GM18868 (cell line): ENCODE results near the gene ZXDA.
A peak's percentile ranks its signal among the peaks of the same experiment; 100 is the strongest.
"Not testable (repeated sequence)": the region's sequence is repeated elsewhere in the genome, so short reads cannot be mapped to it uniquely, and the experiment has no call there.

Experiments
- ATAC-seq: cut with Tn5 transposase; IDR thresholded peaks from one replicate; pipeline ENCODE4 v1.9.1; 2021; ENCODE audit warnings: mild to moderate bottlenecking, moderate library complexity; ENCODE audit not compliant: unreplicated experiment

ZXDA gene, protein sequence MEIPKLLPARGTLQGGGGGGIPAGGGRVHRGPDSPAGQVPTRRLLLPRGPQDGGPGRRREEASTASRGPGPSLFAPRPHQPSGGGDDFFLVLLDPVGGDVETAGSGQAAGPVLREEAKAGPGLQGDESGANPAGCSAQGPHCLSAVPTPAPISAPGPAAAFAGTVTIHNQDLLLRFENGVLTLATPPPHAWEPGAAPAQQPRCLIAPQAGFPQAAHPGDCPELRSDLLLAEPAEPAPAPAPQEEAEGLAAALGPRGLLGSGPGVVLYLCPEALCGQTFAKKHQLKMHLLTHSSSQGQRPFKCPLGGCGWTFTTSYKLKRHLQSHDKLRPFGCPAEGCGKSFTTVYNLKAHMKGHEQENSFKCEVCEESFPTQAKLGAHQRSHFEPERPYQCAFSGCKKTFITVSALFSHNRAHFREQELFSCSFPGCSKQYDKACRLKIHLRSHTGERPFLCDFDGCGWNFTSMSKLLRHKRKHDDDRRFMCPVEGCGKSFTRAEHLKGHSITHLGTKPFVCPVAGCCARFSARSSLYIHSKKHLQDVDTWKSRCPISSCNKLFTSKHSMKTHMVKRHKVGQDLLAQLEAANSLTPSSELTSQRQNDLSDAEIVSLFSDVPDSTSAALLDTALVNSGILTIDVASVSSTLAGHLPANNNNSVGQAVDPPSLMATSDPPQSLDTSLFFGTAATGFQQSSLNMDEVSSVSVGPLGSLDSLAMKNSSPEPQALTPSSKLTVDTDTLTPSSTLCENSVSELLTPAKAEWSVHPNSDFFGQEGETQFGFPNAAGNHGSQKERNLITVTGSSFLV

DNA sequence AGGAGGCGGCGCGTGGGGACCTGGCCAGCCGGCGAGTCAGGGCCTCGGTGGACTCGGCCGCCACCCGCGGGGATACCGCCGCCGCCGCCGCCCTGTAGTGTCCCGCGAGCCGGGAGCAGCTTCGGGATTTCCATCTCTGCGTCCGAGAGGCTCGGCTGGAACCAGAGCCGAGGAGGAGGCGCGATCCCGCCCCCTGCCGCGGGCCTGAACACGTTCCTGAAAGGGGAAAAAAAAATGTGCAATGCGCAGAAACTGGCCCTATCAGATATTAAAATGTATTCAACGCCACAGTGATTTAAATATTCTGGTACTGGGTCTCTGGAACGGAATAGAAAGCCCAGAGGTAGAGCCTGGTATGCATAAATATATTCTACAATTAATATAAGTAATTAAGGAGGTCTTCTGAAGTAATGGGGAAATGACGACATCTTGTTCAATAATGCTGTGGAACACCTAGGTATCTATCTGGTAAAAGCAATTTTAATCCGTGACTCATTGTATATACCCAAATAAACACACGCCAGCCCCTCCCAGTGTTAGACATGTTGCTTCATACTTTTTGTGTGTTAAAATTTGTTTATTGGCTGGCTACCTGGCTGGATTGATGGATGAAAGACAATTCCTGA lies at the start of gene ZXDA:
Gene ZXDA (minus strand): TSS at position 172 of the 626 bp plus-strand sequence. CDS start 38 bp downstream, at position 134.
- peak; percentile 72 for ATAC-seq

DNA sequence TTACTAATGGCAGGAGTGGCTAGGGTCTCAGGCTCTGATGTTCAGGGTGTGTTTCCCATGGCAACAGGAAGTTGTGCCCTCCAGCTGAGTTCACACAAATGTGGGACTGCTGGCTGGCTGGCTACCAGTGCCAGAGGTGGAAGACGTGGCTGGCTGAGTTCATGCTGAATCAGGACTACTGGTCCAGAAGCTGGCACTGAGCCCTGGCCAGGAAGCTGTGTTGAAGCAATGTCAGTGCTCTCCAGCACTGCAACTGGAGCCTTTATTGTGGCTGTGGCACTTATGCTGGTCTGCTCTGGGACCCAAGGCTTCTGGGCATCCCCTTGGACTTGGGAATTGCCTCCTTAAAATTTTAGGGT lies 42.0 kb upstream of the ZXDA start:
- no peak for ATAC-seq

DNA sequence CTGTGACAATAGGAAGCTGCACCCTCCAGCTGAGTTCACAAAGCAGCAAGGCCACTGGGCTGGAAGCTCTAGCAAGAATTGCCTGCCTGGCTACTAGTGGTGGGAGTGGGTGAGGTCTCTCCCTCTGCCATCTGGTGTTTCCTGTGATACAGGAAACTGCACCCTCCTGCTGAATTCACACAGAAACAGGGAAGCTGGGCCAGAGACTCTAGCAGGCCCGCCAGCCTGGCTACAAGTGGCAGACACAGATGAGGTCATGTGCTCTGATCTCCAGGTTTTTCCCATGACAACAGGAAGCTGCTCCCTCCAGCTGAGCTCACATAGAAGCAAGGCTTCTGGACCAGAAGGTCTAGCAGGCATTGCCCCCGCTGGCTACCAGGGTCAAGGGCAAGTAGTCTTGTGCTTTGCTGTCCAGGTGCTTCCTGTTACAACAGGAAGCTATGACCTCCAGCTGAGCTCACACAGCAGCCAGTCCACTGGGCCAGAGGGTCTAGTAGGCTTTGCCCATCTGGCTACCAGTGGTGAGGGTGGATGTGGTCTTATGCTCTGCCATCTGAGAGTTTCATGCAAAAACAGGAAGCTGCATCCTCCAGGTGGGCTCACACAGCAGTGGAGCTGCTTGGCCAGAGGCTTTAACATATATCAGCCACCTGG lies 41.5 kb upstream of the ZXDA start:
- no peak for ATAC-seq

DNA sequence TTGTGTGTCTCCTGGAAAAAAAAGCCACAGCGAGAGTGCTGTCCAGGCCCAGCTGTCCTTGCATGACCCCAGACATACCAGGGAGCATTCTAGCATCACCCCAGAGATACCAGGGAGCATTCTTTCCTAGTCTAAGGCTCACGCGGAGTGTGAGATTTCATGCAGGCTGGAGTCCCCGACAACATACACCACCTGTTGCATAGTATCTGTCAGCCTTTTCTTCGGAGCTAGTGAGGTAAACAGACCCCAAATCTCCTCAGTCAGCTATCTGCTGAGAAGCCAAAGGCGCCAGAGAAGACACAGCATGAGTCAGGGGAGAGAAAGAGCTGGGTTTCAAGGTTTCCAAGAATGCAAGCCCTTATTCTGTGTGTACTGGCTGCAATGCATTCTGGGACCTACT lies 23.1 kb upstream of the ZXDA start:
- ATAC-seq = no peak

DNA sequence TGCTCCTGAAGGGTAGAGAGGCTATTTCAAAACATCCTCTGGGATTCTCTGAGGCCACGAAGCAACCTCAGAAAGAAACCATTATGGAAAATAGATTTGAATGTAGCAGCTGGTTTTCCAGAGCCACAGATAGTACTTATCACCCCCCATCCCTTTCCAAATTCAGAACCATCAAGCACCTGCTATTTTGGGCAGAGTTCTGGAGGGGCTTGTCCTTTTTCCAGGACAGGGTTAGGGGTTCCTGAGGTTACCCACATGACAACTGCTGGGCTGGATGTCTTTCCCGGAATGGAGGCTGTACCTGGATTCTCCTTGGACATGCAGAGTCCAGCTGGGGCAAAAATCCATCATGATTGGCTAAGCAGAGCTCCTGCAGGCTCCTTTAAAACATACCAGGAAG lies 22.0 kb upstream of the ZXDA start:
- ATAC-seq = no peak

DNA sequence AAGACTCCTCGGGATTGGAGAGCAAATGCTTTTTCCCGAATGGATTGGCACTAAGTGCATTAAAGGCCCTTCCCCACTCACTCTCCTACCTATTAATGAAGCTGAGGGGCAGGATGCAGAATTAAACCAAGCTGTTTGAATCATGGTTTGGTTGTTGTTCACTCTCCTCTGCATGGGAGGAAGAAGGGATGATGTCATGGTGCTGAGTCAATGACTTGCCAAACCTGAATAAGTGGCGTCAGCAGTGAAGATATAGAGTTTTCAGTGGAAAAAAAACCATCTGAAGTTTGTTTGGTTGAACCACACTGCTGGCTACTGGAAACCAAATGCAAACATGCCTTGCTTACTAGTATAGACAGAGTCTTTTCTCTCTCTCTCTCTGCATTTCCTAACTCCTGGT lies 19.8 kb upstream of the ZXDA start:
- no peak for ATAC-seq

DNA sequence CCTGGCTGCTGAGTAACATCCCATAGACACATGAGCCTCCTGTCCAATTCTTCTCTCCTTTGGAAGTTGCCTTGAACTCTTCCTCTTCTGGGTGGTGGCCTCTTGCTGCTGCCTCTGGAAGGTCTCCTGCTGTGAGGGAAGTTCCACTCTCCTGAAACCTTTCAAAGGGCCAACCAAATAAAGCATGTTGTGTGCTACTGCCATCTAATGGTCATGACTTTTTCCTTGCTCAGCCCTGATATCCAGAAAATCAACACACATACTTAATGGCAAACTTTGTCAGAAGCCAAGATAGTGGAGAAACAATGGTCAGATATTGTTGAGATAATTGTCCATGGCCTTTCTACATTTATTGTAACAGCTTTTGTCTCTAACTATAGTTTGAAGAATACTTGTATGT lies 19.1 kb upstream of the ZXDA start:
- ATAC-seq = no peak

DNA sequence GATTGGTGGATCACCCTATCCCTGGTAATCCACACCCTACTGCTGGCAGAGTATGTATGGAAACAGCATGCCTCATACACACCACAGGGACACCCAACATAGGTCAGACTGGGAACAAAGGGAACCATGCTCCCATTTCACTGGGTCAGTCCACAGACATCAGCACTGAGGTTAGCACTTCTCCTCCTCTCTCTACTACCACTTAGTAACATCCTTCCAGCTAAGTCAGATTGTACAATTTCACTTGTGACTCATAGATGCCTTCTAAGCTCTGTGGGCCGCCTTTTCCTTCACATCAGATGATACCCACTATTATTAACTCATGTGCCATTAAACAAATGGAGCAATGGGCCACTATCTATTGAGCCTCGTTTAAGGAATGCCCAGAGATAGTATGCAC lies 15.5 kb upstream of the ZXDA start:
- no peak for ATAC-seq

DNA sequence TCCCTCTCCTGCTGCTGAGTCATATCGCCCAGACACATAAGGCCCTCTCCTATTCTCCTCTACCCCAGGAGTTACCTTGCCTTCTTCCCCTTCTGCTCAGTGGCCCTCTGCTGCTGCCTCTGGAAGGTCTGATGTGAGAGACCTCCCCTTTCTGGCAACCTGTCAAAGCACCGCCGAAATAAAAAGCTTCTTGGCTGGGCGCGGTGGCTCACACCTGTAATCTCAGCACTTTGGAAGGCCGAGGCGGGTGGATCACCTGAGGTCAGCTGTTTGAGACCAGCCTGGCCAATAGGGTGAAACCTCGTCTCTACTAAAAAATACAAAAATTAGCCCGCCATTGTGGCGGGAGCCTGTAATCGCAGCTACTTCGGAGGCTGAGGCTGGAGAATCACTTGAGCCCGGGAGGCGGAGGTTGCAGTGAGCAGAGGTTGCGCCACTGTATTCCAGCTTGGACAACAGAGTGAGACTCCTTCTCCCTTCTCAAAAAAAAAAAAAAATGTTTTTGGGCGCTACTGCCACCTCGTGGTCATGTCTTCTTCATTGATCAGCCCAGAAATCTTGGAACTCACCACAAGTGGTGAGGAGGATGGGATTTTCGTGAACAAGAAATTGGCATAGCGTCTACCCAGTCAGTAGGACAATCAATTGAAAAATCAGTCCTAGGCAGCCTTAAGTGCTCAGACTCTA lies 8.6 kb upstream of the ZXDA start:
- ATAC-seq = peak; percentile 56

DNA sequence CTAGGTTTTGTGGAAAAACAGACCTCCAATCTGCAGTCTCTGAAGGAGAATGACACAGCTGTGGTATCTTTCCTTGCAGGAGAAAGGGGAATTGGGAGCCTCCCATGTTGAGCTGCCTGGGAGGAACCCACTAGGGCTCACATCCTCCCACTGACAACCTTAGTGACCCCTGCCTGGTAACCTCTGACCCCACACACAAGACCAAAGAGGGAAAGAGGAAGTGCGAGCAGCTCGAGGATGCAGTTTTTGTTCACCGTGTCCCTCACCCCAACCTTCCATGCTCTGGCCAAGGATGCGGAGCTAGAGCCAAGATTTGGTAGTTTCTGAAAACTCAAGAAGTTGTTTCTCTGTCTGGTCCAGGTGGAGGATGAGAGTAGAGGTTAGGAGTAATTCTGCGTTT lies 5.4 kb upstream of the ZXDA start:
- ATAC-seq = no peak

DNA sequence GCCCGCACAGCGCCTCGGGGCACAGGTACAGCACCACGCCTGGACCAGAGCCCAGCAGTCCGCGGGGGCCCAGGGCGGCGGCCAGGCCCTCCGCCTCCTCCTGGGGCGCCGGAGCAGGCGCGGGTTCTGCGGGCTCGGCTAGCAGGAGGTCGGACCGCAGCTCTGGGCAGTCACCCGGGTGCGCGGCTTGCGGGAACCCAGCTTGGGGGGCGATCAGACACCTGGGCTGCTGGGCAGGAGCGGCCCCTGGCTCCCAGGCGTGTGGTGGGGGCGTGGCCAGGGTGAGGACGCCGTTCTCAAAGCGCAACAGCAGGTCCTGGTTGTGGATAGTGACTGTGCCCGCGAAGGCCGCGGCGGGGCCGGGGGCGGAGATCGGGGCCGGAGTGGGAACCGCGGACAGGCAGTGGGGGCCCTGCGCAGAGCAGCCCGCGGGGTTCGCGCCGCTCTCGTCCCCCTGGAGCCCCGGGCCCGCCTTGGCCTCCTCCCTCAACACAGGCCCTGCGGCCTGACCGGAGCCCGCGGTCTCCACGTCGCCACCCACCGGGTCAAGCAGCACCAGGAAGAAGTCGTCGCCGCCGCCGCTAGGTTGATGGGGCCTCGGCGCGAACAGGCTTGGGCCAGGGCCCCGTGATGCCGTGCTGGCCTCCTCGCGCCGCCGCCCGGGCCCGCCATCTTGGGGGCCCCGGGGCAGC lies 517 bp downstream of the ZXDA start:
- ATAC-seq = peak; percentile 79

DNA sequence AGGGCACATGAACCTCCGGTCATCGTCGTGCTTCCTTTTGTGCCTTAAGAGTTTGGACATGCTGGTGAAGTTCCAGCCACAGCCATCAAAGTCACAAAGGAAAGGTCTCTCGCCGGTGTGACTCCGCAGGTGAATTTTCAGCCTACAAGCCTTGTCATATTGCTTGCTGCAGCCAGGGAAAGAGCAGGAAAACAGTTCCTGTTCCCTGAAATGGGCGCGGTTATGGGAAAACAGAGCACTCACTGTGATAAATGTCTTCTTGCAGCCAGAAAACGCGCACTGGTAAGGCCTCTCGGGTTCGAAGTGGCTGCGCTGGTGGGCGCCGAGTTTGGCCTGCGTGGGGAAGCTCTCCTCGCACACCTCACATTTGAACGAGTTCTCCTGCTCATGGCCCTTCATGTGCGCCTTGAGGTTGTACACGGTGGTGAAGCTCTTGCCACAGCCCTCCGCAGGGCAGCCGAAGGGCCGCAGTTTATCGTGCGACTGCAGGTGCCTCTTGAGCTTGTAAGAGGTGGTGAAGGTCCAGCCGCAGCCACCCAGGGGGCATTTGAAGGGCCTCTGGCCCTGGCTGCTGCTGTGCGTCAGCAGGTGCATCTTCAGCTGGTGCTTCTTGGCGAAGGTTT lies 1.2 kb downstream of the ZXDA start:
- ATAC-seq = not testable (repeated sequence)

DNA sequence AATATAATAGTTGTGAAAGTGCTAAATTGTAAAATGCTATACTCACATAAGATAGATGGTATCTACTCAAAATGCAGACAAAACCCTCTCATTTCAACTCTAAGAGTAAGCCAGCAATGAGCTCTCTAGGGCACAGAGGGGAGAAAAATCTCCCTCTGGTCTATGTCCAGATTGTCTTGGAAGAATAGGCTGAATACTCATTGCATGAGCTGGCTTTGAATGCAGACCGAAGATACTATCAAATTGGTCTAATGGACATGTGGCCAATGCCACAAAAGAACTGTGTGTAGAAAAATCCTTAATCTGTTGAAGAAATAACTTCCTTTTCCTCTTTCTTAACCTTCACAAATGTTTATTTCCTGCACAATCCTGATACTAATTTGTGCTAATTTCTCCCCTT lies 3.5 kb downstream of the ZXDA start:
- no peak for ATAC-seq

DNA sequence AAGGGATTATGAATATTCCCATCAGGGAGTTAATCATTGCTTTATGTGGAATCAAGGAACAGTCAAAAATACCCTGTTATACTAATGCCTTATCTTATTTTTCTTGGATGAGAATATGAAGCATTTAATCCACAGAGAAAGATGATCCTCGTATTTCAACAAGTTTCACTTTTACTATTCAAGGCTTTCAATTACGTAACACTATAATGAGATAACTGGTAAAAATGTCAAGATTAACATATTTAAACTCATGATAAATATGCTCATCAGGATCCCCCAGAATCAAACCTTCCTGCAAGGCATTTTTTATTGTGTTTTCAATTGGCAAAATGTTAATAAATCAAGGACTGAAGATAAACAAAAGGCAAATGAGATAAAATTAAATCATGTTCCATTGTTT lies 5.1 kb downstream of the ZXDA start:
- ATAC-seq = no peak

DNA sequence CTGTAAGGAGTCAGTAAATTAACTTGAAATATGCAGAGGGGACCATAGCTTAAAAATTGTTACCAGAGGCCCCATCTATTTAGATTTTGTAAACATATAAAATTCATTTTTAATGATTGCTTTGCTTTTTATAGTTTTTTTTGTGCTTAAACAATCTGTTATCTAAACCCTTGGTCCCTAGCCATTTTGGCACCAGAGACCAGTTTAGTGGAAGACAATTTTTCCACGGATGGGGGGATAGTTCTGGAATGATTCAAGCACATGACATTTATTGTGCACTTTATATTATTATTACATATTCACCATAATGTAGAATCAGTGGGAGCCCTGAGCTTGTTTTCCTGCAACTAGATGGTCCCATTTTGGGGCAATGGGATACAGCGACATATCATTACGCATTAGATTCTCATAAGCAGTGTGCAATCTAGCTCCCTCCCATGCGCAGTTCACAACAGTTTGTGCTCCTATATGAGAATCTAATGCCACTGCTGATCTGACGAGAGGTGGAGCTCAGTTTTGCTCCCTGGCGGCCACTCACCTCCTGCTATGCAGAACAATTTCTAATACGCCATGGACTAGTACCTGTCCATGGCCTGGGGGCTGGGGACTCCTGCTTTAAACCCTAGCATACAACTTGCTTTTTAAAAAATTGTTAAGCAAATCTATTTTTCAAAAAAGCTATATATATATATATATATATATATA lies 5.9 kb downstream of the ZXDA start:
- no peak for ATAC-seq

DNA sequence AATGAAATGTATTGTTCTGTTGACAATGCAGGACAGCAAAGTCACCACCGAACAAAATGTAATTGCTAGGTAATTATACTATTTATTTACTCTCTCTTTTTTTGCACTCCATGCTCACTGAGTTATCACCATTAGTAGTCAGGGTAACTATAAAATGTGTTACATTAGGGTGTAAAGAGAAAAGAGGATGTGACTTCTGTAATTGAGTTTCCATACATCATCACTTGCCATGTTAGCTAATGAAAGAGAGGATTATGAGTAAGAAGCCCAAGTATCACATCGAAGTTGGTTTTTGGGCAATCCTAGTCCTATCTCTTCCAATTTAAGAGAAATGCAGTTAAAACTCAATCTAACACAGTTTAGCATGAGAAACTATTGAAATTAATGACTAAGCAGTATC lies 7.6 kb downstream of the ZXDA start:
- ATAC-seq = no peak

DNA sequence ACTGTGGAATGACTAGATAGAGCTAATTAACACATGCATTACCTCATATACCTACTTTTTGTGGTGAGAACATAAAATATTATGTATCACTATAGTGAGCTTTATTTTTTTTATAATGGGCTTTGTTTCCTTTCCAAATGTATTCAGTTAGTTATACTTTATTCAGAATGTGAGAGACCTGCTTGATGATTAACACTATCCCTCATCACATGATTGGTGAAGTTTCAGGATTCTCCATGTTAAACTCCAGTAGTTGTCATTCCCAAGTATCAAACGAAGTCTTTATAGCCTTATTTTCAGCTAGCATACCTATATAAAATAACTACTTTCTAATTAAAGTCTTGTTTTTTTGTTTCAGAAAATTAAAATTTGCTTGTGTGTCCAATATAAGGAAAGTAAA lies 8.8 kb downstream of the ZXDA start:
- no peak for ATAC-seq

DNA sequence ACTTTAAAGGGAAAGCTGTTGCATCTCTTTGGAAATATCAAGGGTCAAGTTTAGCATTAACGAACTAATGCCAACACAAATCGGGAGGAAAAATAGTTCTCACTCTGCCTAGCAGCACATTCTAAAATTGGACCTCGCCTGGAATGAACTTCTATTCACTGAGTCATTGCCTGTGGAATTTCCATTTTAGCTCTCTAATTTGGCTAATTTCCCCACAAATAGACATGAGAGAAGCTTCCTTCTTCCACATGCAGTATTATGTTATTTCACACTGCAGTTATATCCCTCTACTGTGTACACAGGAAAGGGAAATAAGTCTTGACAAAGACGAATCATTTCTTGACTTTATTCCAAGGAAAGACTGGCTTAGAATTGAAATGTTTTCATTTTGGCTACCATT lies 9.3 kb downstream of the ZXDA start:
- ATAC-seq = no peak

DNA sequence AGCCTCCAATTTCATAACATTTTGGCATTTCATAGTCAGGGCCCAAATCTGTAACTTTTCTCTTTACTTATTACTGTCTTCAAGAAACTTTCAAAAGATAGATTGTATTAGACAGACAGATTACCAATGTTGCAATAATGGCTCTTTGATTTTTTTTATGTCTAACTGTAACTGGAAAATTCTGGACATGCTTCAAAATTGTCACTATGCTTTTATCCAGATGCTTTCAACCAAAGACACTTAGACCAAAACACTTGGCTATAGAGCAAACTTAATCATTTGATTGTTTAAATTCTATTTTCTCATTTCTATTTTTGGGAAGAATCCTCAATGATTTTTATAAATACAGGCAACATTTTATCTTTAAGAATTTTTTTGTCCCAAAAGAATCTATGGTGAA lies 10.4 kb downstream of the ZXDA start:
- ATAC-seq = no peak
